ENCODE data around the gene DNAH2.

DNAH2 gene

DNA sequence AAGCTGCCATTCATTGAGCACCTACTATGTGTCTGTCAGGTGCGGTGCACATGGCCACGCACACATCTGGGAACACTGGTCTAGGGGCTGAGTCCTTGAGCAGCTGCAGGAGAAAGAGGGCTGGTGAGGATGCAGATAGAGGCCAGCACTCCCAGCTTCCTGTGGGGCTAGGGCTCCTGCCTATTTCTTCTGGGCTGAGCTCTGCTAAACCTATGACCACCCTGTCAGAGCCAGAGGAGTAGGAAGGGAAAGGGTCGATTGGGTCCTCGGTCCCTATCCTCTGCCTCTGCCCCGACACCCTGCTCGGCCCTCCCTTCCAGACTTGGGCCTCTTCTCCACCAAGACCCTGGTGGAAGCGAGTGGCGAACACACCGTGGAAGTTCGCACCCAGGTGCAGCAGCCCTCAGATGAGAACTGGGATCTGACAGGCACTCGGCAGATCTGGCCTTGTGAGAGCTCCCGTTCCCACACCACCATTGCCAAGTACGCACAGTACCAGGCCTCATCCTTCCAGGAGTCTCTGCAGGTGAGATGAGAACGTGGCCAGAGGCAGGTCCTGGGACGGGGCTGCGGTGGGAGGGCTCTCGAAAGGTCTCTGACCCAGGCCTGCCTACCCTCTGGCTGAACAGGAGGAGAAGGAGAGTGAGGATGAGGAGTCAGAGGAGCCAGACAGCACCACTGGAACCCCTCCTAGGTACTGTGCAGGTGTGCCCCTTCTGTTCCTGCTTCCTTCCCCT, 133.3 kb downstream of the DNAH2 start:
- TF ChIP-seq CTCF (conservative IDR thresholded peaks at IDR 0.05; ENCODE audit: low read depth, low read length): no peak
- DNase-seq (ENCODE audit: low read depth): no peak
- no peak overlapping the region for H3K4me3 ChIP-seq (ENCODE audit: low read length)

DNA sequence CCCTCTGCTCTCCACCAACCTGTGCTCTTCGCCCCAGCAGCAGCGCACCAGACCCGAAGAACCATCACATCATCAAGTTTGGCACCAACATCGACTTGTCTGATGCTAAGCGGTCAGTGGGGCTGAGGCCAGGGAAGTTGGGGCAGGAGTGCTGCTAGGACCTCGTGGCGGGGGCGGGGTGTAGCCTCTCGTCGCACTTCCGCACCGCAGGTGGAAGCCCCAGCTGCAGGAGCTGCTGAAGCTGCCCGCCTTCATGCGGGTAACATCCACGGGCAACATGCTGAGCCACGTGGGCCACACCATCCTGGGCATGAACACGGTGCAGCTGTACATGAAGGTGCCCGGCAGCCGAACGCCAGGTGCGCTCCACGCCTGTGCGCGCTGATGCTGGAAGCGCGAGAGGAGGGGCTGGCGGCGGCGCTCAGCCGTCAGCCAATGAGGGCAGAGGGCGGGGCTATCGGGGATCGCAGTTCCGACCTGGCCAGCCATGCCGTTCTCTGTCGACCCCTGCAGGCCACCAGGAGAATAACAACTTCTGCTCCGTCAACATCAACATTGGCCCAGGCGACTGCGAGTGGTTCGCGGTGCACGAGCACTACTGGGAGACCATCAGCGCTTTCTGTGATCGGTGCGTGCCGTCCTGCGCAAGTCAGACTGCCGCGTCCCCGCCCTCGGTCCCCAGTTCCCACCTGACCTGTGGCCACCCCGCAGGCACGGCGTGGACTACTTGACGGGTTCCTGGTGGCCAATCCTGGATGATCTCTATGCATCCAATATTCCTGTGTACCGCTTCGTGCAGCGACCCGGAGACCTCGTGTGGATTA, 134.1 kb downstream of the DNAH2 start:
- TF ChIP-seq CTCF (conservative IDR thresholded peaks at IDR 0.05; ENCODE audit: low read depth, low read length): peak; percentile 92
- H3K4me3 ChIP-seq (ENCODE audit: low read length): no peak overlapping the region
- DNase-seq (ENCODE audit: low read depth): no peak

DNA sequence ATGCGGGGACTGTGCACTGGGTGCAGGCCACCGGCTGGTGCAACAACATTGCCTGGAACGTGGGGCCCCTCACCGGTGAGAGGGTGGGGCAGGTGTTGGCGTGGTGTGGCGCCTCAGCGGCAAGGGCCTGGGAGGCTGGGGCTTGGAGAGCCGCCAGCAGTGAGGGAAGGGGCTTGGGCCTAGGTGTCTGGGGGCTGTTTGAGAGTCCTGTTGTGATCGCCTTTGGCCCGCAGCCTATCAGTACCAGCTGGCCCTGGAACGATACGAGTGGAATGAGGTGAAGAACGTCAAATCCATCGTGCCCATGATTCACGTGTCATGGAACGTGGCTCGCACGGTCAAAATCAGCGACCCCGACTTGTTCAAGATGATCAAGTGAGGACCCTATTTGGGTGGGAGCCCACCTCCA, 134.7 kb downstream of the DNAH2 start:
- DNase-seq (ENCODE audit: low read depth): no peak
- no peak overlapping the region for H3K4me3 ChIP-seq (ENCODE audit: low read length)
- TF ChIP-seq CTCF (conservative IDR thresholded peaks at IDR 0.05; ENCODE audit: low read depth, low read length): no peak

DNA sequence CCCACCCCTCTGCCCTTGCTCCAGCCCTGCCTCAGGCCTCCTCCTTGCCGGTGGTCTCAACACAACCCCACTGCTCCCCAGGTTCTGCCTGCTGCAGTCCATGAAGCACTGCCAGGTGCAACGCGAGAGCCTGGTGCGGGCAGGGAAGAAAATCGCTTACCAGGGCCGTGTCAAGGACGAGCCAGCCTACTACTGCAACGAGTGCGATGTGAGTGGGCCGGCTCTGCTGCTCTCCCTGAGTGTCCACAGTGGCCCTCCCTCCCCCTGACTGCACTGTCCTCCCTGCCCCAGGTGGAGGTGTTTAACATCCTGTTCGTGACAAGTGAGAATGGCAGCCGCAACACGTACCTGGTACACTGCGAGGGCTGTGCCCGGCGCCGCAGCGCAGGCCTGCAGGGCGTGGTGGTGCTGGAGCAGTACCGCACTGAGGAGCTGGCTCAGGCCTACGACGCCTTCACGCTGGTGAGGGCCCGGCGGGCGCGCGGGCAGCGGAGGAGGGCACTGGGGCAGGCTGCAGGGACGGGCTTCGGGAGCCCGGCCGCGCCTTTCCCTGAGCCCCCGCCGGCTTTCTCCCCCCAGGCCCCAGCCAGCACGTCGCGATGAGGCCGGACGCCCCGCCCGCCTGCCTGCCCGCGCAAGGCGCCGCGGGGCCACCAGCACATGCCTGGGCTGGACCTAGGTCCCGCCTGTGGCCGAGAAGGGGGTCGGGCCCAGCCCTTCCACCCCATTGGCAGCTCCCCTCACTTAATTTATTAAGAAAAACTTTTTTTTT, 135.6 kb downstream of the DNAH2 start:
- no peak for DNase-seq (ENCODE audit: low read depth)
- TF ChIP-seq CTCF (conservative IDR thresholded peaks at IDR 0.05; ENCODE audit: low read depth, low read length): no peak
- no peak overlapping the region for H3K4me3 ChIP-seq (ENCODE audit: low read length)

GRCh38 chr17:7853691-7854038, 136.1 kb downstream of the DNAH2 start:
- no peak overlapping the region for H3K4me3 ChIP-seq (ENCODE audit: low read length)
- TF ChIP-seq CTCF (conservative IDR thresholded peaks at IDR 0.05; ENCODE audit: low read depth, low read length): no peak
- DNase-seq (ENCODE audit: low read depth): no peak

GRCh38 chr17:7854078-7854777, 136.7 kb downstream of the DNAH2 start:
- no peak for TF ChIP-seq CTCF (conservative IDR thresholded peaks at IDR 0.05; ENCODE audit: low read depth, low read length)
- peak overlapping the region; percentile 52 for H3K4me3 ChIP-seq (ENCODE audit: low read length)
- DNase-seq (ENCODE audit: low read depth): no peak

All from retinal pigment epithelial cell (primary cell).